Mammary epithelial cell (primary cell): ENCODE measurements around the gene RHOT1.
"Not testable (repeated sequence)": the region's sequence is repeated elsewhere in the genome, so short reads cannot be mapped to it uniquely, and the experiment has no call there.

Experiments
- CTCF ChIP-seq, 2 donors: IDR thresholded peaks in 1 of 2; conservative IDR thresholded peaks in 1 of 2; 2 replicates each; pipeline ENCODE4 v1.5.1; 2011 to 2012; ENCODE audit warnings: inconsistent platforms in 2 of 2, low read length in 2 of 2, mild to moderate bottlenecking in 2 of 2, control low read depth in 1 of 2, low read depth in 1 of 2; ENCODE audit not compliant: insufficient read depth in 1 of 2; ENCODE audit errors: extremely low read depth in 1 of 2
- EZH2 ChIP-seq: IDR thresholded peaks from 2 replicates; pipeline ENCODE4 v1.6.1; 2012; ENCODE audit warnings: low read length, inconsistent platforms, borderline replicate concordance

GRCh38 chr17:32263515-32263914 is 121.2 kb downstream of the RHOT1 start:
- not testable (repeated sequence) for TF ChIP-seq CTCF (conservative IDR thresholded peaks at IDR 0.05 in 1 of 2, IDR thresholded peaks at IDR 0.05 in 1 of 2; ENCODE audit: extremely low read depth in 1 of 2, insufficient read depth in 1 of 2, low read depth in 1 of 2, low read length in 2 of 2); EZH2
